GM12872 (cell line): ENCODE data around the gene ERVMER34-1.

ENCODE experiments used
- CTCF ChIP-seq: IDR thresholded peaks from 3 replicates; pipeline ENCODE4 v1.5.1; 2011; ENCODE audit warnings: low read depth, mild to moderate bottlenecking, low read length, moderate library complexity; ENCODE audit not compliant: insufficient read depth

Gene ERVMER34-1

GRCh38 chr4:52718123-52718522, 33.1 kb downstream of the ERVMER34-1 start:
- no peak for TF ChIP-seq CTCF

- no peak for TF ChIP-seq CTCF
Measured at GRCh38 chr4:52716364-52717151, 34.7 kb downstream of the ERVMER34-1 start.

- no peak for TF ChIP-seq CTCF
Measured at GRCh38 chr4:52715914-52716313, 35.3 kb downstream of the ERVMER34-1 start.

GRCh38 chr4:52715255-52715897, 35.8 kb downstream of the ERVMER34-1 start:
- no peak for TF ChIP-seq CTCF

GRCh38 chr4:52714597-52715254, 36.5 kb downstream of the ERVMER34-1 start:
- no peak for TF ChIP-seq CTCF

- TF ChIP-seq CTCF = no peak
Measured at GRCh38 chr4:52713456-52713937, 37.7 kb downstream of the ERVMER34-1 start.
